GM13977 (cell line): Measurements from ENCODE around the gene PLEKHD1.

ENCODE experiments used
- DNase-seq: peaks from one replicate; pipeline ENCODE4 v3.0.0; 2012; ENCODE audit warnings: low spot score
- CTCF ChIP-seq: IDR thresholded peaks from 2 replicates; pipeline ENCODE4 v1.5.1; 2012; ENCODE audit warnings: mild to moderate bottlenecking, control low read depth; ENCODE audit not compliant: insufficient read depth; ENCODE audit errors: extremely low read depth, missing control alignments
- in situ Hi-C: fragments of 300-500 bp; cut with MboI; formaldehyde crosslinking; loops from one replicate; pipeline ENCODE4 v1.12.0; 2022; ENCODE audit warnings: low sequenced_read_pairs, low pct_unique_long_range_greater_than_20kb, mixed read lengths, inconsistent platforms; ENCODE audit not compliant: unreplicated experiment

The PLEKHD1 gene

GRCh38 chr14:69532561-69533340 lies 48.2 kb downstream of the PLEKHD1 start:
- in situ Hi-C loops, result no loop called here
- no peak for DNase-seq
- no peak for TF ChIP-seq CTCF

- peak; percentile 42 for TF ChIP-seq CTCF
- in situ Hi-C loops, result no loop called here
- no peak for DNase-seq
Measured at GRCh38 chr14:69535230-69535848, 50.8 kb downstream of the PLEKHD1 start.

- no peak for TF ChIP-seq CTCF
- in situ Hi-C loops, result no loop called here
- no peak for DNase-seq
Measured at GRCh38 chr14:69536971-69537370, 52.4 kb downstream of the PLEKHD1 start.

GRCh38 chr14:69537900-69538299 lies 53.4 kb downstream of the PLEKHD1 start:
- in situ Hi-C loops, result no loop called here
- TF ChIP-seq CTCF, result no peak
- DNase-seq, result no peak

GRCh38 chr14:69538766-69539165 lies 54.2 kb downstream of the PLEKHD1 start:
- DNase-seq, result no peak
- TF ChIP-seq CTCF, result no peak
- in situ Hi-C loops, result no loop called here

- in situ Hi-C loops, result no loop called here
- no peak for TF ChIP-seq CTCF
- no peak for DNase-seq
Measured at GRCh38 chr14:69539631-69540410, 55.3 kb downstream of the PLEKHD1 start.
